ENCODE measurements around the gene MED31. TPM values are rescaled to one million over a fixed set of nuclear protein-coding genes. Genes with fewer than 3 reads are reported as not detected.
A peak's percentile ranks its signal among the peaks of the same experiment; 100 is the strongest.

MED31 gene
- total RNA-seq, 1 donor: 14.2 TPM

DNA sequence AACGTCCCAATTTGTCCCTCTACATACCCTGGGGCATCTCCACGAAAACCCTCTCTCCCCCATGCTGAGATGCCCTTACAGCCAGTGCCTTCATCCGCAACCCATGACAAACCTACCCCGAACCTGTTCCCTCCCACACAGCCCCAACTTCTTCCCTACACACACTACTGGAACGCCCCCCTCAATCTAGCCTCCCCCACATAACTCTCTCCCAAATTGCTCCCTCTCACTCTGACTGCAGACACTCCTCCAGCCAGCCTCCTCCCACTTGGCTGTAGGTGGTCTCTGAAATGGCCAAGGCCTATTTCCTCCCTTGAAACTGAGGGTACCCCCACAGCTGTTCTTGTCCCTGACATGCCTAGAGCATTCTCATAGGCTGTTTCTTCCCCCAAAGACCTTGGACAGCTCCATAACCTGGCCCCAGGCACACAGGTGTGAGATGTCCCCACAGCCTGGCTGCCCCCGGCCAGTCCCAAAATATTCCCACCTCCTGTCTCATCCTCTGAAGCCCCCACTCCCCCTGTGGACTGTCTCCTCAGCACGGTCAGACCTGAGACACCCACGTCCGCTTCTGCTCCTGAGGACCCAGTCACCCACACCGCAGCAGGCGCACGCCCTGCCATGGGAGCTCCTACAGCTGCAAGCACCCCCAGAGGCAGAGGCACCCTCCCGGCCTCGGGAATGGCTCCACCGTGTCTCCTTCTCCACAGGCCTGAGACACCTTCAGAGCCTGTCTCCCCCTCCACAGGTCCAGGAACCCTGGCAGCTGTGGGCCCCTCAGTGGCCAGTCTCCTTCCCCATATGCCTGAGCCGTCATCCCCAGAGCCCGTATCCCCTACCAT lies 14.6 kb downstream of the MED31 start:
- H3K4me3 ChIP-seq (ENCODE audit: low read depth, low read length): no peak overlapping the region
- no peak for DNase-seq (ENCODE audit: low read depth)
- TF ChIP-seq, protein P1, sequence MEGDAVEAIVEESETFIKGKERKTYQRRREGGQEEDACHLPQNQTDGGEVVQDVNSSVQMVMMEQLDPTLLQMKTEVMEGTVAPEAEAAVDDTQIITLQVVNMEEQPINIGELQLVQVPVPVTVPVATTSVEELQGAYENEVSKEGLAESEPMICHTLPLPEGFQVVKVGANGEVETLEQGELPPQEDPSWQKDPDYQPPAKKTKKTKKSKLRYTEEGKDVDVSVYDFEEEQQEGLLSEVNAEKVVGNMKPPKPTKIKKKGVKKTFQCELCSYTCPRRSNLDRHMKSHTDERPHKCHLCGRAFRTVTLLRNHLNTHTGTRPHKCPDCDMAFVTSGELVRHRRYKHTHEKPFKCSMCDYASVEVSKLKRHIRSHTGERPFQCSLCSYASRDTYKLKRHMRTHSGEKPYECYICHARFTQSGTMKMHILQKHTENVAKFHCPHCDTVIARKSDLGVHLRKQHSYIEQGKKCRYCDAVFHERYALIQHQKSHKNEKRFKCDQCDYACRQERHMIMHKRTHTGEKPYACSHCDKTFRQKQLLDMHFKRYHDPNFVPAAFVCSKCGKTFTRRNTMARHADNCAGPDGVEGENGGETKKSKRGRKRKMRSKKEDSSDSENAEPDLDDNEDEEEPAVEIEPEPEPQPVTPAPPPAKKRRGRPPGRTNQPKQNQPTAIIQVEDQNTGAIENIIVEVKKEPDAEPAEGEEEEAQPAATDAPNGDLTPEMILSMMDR (IDR thresholded peaks at IDR 0.05; ENCODE audit: insufficient read depth, low read depth, low read length): no peak

DNA sequence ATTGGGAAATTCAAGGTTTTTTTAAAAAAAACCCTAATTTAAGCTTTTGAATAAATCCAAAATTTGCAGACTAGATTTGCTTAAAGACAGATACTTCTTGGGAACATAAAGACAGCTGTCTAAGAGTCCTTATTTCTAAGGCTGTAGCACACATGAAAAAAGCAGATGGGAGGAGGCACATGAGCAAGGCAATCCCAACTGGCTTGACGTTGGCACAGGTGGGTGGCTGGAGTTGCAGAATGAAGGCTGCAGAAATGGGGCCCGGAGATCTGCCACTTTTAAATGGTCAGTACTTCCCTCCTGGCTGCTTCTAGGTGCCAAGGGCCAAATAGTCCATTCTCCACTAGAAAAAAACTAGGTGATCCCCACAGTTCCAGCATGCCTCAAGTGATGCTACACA lies 15.3 kb downstream of the MED31 start:
- H3K4me3 ChIP-seq (ENCODE audit: low read depth, low read length): no peak overlapping the region
- TF ChIP-seq, protein P1 (IDR thresholded peaks at IDR 0.05; ENCODE audit: insufficient read depth, low read depth, low read length): no peak
- DNase-seq (ENCODE audit: low read depth): no peak

DNA sequence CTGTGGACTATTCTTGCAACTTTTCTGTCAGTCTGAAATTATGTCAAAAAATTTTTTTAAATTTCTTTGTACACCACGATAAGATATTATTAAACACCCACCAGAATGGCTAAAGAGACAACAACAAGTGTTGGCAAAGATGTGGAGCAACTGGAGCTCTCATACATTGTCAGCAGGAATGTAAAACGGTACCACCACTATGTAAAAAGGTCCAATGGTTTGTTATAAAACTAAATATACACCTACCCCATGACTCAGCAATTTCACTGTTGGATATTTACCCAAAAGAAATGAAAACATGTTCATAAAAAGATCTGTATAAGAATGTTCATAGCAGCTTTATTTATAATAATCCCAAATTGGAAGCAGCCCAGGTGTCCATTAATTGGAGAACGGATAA lies 18.1 kb downstream of the MED31 start:
- H3K4me3 ChIP-seq (ENCODE audit: low read depth, low read length): no peak overlapping the region
- DNase-seq (ENCODE audit: low read depth): no peak
- TF ChIP-seq, protein P1 (IDR thresholded peaks at IDR 0.05; ENCODE audit: insufficient read depth, low read depth, low read length): no peak

DNA sequence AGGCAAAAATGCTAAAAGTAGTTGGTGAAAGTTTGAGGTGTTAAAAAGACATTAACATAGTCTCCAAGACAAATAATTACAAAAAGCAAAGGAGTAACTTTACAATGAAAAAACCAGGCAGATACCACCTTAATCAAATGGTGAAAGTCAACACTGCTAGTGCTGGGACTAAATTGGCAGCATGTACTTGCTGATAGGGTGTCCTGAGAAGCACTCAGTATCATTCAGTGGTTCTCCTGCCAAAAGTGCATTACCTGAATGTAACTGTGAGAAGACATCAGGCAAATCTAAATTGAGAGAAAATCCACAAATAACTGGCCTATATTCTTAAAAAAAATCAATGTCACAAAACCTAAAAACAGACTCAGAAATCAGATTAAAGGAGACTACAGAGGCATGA lies 18.9 kb downstream of the MED31 start:
- TF ChIP-seq, protein P1 (IDR thresholded peaks at IDR 0.05; ENCODE audit: insufficient read depth, low read depth, low read length): no peak
- DNase-seq (ENCODE audit: low read depth): no peak
- no peak overlapping the region for H3K4me3 ChIP-seq (ENCODE audit: low read depth, low read length)

DNA sequence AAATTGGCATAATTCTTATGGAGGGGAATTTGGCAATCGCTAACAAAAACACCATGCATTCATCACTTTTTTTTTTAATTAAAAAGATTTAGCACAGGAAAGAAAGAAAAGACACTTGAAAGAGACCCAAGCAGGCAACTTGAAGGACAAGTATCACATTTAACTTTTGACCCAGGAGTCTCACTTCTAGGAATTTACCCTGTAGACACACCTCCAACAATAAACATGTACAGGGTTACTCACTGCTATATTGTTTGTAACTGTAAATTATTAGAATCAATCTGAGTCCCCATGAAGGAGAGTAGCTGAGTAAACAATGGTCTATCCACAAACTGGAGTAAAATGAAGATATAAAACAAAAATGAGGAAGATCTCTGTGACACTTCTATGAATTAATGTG lies 21.0 kb downstream of the MED31 start:
- TF ChIP-seq, protein P1 (IDR thresholded peaks at IDR 0.05; ENCODE audit: insufficient read depth, low read depth, low read length): no peak
- H3K4me3 ChIP-seq (ENCODE audit: low read depth, low read length): no peak overlapping the region
- DNase-seq (ENCODE audit: low read depth): no peak

DNA sequence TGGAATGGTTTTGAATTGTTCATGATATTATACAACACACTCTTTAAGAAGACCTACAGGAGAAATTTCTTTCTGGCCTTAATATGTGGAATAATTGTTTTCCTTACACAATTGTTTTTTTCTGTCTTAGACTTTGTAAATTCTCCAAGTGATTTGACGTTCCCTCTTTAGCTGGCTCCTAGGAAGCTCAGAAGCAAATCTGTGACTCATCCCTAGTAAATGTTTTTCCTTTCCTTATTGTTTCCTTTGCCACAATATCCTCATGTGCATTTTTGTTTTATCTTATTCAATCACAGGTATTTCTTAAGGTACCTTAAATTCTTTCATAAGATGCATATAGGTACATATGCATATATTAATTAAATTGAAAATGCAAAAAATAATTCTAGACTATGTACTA lies 24.4 kb downstream of the MED31 start:
- no peak for DNase-seq (ENCODE audit: low read depth)
- no peak overlapping the region for H3K4me3 ChIP-seq (ENCODE audit: low read depth, low read length)
- TF ChIP-seq, protein P1 (IDR thresholded peaks at IDR 0.05; ENCODE audit: insufficient read depth, low read depth, low read length): no peak

DNA sequence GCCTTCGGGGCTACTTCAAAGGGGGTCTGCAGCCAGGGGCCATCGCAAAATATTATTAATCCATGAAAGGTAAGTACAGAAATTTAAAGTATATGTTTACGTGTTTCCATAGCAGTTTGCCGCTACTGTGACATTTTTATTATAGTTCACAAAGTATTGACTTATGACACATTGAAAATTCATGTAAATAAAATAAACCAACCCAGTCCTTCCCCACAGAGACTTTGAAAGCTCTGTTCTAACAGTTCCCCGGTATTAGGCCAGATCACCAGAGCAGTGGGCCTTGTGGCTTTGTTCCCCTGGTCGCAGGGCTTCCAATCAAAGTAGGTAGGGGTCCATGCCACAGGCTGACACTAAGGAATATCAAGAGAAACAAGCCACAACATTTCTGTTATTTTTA lies 24.8 kb downstream of the MED31 start:
- peak; percentile 55 for DNase-seq (ENCODE audit: low read depth)
- TF ChIP-seq, protein P1 (IDR thresholded peaks at IDR 0.05; ENCODE audit: insufficient read depth, low read depth, low read length): no peak
- H3K4me3 ChIP-seq (ENCODE audit: low read depth, low read length): no peak overlapping the region
